ENCODE measurements around the gene ZDHHC19.

DNA sequence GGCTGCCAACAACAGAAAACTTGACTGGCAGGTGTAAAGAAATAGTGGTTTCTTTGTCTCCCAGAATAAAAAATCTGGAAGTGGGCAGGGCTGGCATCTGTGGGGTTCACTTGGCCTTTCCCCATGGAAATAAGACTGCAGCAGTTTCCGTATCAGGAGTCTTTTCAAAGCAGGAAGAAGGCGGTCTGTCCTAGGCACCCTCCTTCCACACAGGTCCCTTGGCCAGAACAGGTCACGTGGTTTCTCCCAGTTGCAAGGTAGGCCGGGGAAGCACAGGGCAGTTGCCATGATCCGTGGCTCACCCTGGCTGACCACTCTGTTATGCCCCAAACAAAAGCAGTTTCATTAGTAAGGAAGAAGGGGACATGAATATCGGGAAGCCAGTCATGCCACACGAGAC lies 45.4 kb downstream of the ZDHHC19 start:
- no peak for TF ChIP-seq POLR2A (IDR thresholded peaks at IDR 0.05)
- TF ChIP-seq, protein P1, sequence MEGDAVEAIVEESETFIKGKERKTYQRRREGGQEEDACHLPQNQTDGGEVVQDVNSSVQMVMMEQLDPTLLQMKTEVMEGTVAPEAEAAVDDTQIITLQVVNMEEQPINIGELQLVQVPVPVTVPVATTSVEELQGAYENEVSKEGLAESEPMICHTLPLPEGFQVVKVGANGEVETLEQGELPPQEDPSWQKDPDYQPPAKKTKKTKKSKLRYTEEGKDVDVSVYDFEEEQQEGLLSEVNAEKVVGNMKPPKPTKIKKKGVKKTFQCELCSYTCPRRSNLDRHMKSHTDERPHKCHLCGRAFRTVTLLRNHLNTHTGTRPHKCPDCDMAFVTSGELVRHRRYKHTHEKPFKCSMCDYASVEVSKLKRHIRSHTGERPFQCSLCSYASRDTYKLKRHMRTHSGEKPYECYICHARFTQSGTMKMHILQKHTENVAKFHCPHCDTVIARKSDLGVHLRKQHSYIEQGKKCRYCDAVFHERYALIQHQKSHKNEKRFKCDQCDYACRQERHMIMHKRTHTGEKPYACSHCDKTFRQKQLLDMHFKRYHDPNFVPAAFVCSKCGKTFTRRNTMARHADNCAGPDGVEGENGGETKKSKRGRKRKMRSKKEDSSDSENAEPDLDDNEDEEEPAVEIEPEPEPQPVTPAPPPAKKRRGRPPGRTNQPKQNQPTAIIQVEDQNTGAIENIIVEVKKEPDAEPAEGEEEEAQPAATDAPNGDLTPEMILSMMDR (IDR thresholded peaks at IDR 0.05), result no peak
